ENCODE measurements around the gene PRRC2C. TPM values are rescaled to one million over a fixed set of nuclear protein-coding genes. Genes with fewer than 3 reads are reported as not detected.

The PRRC2C gene
- total and polyA plus RNA-seq, 2 donors (not counting 1 experiment from before 2014, with no cell fraction given): 48.5 to 50.4 TPM

GRCh38 chr1:171494076-171494475 lies 8.7 kb downstream of the PRRC2C start:
- H4K20me1 ChIP-seq (ENCODE audit: control insufficient read depth, extremely low read depth, insufficient read depth, low read length): peaks cover 9% of the 10 kb centered on the region
- H3K27ac ChIP-seq (ENCODE audit: insufficient read depth, low read length): no peak overlapping the region
- TF ChIP-seq CTCF (conservative IDR thresholded peaks at IDR 0.05 in 1 of 2, IDR thresholded peaks at IDR 0.05 in 1 of 2; ENCODE audit: low read depth in 1 of 2, low read length in 2 of 2) (no peak), EZH2 (IDR thresholded peaks at IDR 0.05; ENCODE audit: low read length, missing control alignments) (no peak)
- peaks cover 5% of the 10 kb centered on the region for H3K4me1 ChIP-seq (ENCODE audit: control insufficient read depth, extremely low read depth, insufficient read depth, low read length)
- DNase-seq (ENCODE audit: low read depth in 2 of 2): peak in 1 of 2 donors; percentile 18
- H3K79me2 ChIP-seq (ENCODE audit: control insufficient read depth, insufficient read depth, low read length): peaks cover 99% of the 10 kb centered on the region
- H3K9ac ChIP-seq (ENCODE audit: insufficient read depth, low read length): no peak overlapping the region
- no peaks in the 10 kb centered on the region for H3K27me3 ChIP-seq (ENCODE audit: control insufficient read depth, insufficient read depth, low read length)
- peaks cover 3% of the 10 kb centered on the region for H3K36me3 ChIP-seq (ENCODE audit: control insufficient read depth, insufficient read depth, low read length)
- H3K4me3 ChIP-seq (replicated peaks in 1 of 4; ENCODE audit: control extremely low read depth in 1 of 4, insufficient read depth in 1 of 4, low read depth in 3 of 4, low read length in 4 of 4): peak overlapping the region in 2 of 4 experiments; percentile 9 to 21
- H3K9me3 ChIP-seq (ENCODE audit: control insufficient read depth, insufficient read depth, low read depth, low read length): no peaks in the 10 kb centered on the region
- no peak overlapping the region for H2AFZ ChIP-seq (ENCODE audit: low read length)
- H3K4me2 ChIP-seq (ENCODE audit: extremely low read depth, insufficient read depth, low read length): peak overlapping the region; percentile 66

GRCh38 chr1:171495444-171495843 lies 10.1 kb downstream of the PRRC2C start:
- Histone ChIP-seq H3K4me1 (ENCODE audit: control insufficient read depth, extremely low read depth, insufficient read depth, low read length) (peaks cover 5% of the 10 kb centered on the region), H3K9ac (ENCODE audit: insufficient read depth, low read length) (no peak overlapping the region), H3K4me2 (ENCODE audit: extremely low read depth, insufficient read depth, low read length) (peak overlapping the region; percentile 68), H4K20me1 (ENCODE audit: control insufficient read depth, extremely low read depth, insufficient read depth, low read length) (peaks cover 9% of the 10 kb centered on the region), H3K9me3 (ENCODE audit: control insufficient read depth, insufficient read depth, low read depth, low read length) (no peaks in the 10 kb centered on the region), H3K36me3 (ENCODE audit: control insufficient read depth, insufficient read depth, low read length) (peaks cover 3% of the 10 kb centered on the region), H2AFZ (ENCODE audit: low read length) (no peak overlapping the region), H3K27me3 (ENCODE audit: control insufficient read depth, insufficient read depth, low read length) (no peaks in the 10 kb centered on the region), H3K79me2 (ENCODE audit: control insufficient read depth, insufficient read depth, low read length) (peaks cover 98% of the 10 kb centered on the region), H3K27ac (ENCODE audit: insufficient read depth, low read length) (no peak overlapping the region), H3K4me3 (replicated peaks in 1 of 4; ENCODE audit: control extremely low read depth in 1 of 4, insufficient read depth in 1 of 4, low read depth in 3 of 4, low read length in 4 of 4) (no peak overlapping the region)
- DNase-seq (ENCODE audit: low read depth in 2 of 2): no peak
- TF ChIP-seq EZH2 (IDR thresholded peaks at IDR 0.05; ENCODE audit: low read length, missing control alignments) (no peak), CTCF (conservative IDR thresholded peaks at IDR 0.05 in 1 of 2, IDR thresholded peaks at IDR 0.05 in 1 of 2; ENCODE audit: low read depth in 1 of 2, low read length in 2 of 2) (no peak)

GRCh38 chr1:171500304-171500703 lies 15.0 kb downstream of the PRRC2C start:
- no peak for DNase-seq (ENCODE audit: low read depth in 2 of 2)
- Histone ChIP-seq H3K4me3 (replicated peaks in 1 of 4; ENCODE audit: control extremely low read depth in 1 of 4, insufficient read depth in 1 of 4, low read depth in 3 of 4, low read length in 4 of 4) (no peak overlapping the region), H3K4me1 (ENCODE audit: control insufficient read depth, extremely low read depth, insufficient read depth, low read length) (peaks cover 2% of the 10 kb centered on the region), H3K9me3 (ENCODE audit: control insufficient read depth, insufficient read depth, low read depth, low read length) (no peaks in the 10 kb centered on the region), H3K79me2 (ENCODE audit: control insufficient read depth, insufficient read depth, low read length) (peaks cover 97% of the 10 kb centered on the region), H3K36me3 (ENCODE audit: control insufficient read depth, insufficient read depth, low read length) (no peaks in the 10 kb centered on the region), H3K27me3 (ENCODE audit: control insufficient read depth, insufficient read depth, low read length) (no peaks in the 10 kb centered on the region), H4K20me1 (ENCODE audit: control insufficient read depth, extremely low read depth, insufficient read depth, low read length) (peaks cover under 1% of the 10 kb centered on the region), H3K4me2 (ENCODE audit: extremely low read depth, insufficient read depth, low read length) (no peak overlapping the region), H3K27ac (ENCODE audit: insufficient read depth, low read length) (no peak overlapping the region), H2AFZ (ENCODE audit: low read length) (no peak overlapping the region), H3K9ac (ENCODE audit: insufficient read depth, low read length) (no peak overlapping the region)
- TF ChIP-seq CTCF (conservative IDR thresholded peaks at IDR 0.05 in 1 of 2, IDR thresholded peaks at IDR 0.05 in 1 of 2; ENCODE audit: low read depth in 1 of 2, low read length in 2 of 2): no peak
- no peak for TF ChIP-seq EZH2 (IDR thresholded peaks at IDR 0.05; ENCODE audit: low read length, missing control alignments)

All from fibroblast of lung (primary cell).